ACHN (cell line): ENCODE results near the gene GAS2L2.
A peak's percentile ranks its signal among the peaks of the same experiment; 100 is the strongest.

Experiments
- DNase-seq: peaks from one replicate; pipeline ENCODE4 v3.0.0-alpha.2; 2015
- in situ Hi-C: cut with HindIII; loops from 2 replicates; pipeline ENCODE4 v1.10.0; 2017; ENCODE audit warnings: low sequenced_read_pairs, low pct_ligation_motif_present, low pct_unique_long_range_greater_than_20kb

Gene GAS2L2

DNA sequence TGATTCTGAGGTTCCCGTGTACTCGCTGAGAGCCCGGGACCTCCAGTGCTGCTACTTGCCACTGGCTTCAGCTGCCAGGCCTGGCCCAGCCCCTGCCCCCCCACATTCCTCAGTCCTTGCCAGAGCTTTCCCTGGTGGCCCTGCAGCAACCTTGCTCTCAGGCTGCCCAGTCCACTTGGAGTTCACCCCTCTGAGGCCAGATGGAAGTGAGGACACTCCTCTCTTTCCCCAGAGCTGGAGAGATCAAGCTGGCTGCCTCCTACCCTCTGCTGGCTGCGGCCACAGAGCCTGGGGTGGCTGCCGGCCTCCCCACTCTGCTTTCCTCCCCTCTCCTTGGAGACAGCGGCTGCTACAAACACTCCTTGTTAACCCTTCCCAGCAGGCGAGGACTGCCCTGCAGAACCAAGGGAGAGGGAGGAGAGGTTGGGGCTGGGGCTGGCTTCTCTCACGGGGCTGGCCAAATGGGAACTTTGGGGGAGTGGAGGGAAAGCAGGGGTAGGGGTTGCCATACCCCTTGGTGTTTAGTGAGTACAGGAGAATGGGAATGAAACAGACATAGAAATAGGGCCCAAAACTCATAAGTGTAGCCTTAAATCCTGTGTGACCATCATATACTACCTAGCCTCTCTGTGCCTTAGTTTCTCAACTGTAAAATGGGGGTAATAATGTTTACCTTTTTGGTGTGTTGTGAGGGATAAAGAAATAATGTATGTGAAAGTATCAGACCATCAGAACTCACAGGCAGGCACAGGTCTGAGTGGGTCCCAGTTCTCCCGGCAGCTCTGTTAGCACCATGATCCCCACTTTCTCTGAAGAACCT is at the start of gene GAS2L2:
GAS2L2 (minus strand) TSS at position 295 of the 820 bp plus-strand sequence. CDS start 389 bp downstream, outside the sequence.
- in situ Hi-C loops: no loop called here
- DNase-seq: no peak

DNA sequence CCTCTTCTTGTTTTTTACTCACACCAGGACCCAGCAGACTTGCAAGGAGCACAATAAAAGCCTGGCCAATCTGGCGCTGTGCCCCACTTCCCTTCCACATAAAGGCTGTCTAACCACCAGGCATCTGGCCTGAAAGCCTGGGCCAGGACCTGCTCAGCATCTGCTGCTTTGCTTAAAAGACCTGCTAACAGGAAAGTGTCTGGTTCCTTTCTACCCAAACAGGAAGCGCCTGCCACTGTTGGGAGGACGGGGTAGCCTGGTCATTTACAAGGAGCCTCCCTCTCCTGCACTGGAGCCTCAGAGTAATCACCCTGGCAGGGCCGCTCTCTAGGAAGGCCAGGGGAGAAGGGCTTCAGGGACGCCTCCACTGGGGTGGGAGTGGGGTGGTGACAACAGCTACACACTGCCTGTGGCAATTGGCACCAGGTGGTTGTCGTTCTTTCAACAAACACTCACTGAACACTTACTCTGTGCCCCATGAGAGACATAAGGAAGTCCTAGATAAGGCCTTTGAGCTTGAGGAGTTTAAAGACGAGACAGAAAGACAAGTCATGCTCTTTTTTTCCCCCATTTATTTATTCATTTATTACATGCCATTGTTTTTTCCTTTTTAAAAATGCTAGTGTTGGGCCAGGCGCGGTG is 48.7 kb upstream of the GAS2L2 start:
- no peak for DNase-seq
- in situ Hi-C loops: no loop called here

DNA sequence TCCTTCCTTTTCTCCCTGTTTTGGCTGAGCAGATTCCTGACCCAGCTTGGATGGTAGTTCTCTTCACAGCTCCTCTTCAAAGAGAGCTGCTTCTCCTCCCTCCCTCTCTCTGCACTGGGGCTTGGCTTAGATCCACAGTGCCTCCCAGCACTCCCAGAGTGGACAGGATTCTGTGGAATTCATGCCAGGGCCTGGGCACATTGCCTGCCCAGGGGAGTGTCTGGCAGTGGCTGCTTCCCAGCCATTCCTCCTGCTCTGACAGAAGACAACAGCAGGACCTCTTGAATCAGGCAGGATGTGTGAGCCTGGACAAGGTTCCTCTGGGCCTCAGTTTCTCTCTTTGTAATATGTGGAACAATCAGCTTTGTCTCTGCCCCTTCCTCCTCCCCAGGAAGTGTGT is 46.9 kb upstream of the GAS2L2 start:
- peak; percentile 83 for DNase-seq

DNA sequence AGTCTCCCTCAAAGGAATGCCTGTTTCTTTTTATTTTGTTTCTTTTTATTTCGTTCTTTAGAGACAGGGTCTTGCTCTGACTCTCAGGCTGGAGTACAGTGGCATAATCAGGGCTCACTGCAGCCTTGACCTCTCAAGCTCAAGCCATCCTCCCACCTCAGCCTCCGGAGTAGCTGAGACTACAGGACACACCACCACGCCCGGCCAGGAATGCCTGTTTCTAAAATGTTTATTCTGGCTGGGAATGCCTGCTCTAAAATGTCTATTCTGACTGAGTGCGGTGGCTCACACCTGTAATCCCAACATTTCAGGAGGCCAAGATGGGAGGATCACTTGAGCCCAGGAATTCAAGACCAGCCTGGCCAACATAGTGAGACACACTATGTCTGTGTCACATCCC is 44.9 kb upstream of the GAS2L2 start:
- in situ Hi-C loops: no loop called here
- no peak for DNase-seq

More for the DNA sequence above, 46.9 kb upstream of the GAS2L2 start:
- in situ Hi-C loops: no loop called here

DNA sequence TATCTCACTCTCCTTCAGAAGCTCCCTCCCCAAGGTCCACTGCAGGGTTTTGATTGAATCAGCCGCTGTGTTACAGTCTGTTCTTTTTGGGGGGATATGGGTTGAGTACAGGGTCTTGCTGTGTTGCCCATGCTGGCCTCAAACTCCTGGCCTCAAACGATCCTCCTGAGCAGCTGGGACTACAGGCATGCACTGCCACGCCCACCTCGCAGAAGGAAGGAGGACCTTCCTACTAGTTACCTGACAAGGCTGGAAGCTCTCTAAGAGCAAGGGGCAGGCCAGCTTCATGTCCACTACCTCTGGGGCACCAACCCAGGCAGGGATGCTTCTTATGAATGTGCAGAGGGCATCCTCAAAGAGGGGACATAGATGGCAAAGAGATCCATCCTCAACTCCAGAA is 44.3 kb upstream of the GAS2L2 start:
- no peak for DNase-seq
- in situ Hi-C loops: no loop called here

DNA sequence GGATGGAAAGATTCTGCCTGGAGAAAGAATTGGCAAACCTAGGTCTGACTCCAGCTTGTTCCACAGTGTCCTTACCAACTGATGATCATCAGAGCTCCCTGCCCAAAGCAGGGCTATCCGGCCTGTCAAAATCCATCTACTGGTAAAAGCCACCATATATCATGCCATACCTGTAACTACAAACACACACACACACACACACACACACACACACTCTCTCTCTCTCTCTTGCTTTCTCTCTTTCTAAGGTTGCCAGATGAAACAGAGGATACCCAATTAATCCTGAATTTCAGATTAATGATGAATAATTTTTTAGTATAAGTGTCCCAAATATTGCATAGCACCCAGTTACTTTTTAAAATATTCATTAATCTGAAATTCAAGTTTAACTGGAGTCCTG is 43.9 kb upstream of the GAS2L2 start:
- in situ Hi-C loops: no loop called here
- DNase-seq: no peak

DNA sequence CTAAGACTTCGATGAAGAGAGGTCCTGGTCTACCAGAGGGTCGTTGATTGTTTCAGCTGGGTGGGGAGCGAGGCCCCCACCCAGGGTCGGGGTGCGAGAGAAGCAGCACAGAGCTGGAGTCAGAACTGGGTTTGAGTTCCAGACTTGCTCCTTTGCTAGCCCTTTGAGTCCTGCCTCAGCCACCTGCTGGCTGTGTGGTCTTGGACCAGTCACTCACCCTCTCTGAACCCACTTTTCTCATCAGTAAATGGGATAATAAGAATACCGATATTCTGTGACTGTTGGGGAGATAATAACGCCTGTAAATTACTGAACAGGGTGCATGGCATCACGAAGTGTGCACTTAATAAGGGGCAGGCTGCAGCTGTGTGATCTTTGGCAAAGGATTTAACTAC is 42.8 kb upstream of the GAS2L2 start:
- no peak for DNase-seq
- in situ Hi-C loops: no loop called here

DNA sequence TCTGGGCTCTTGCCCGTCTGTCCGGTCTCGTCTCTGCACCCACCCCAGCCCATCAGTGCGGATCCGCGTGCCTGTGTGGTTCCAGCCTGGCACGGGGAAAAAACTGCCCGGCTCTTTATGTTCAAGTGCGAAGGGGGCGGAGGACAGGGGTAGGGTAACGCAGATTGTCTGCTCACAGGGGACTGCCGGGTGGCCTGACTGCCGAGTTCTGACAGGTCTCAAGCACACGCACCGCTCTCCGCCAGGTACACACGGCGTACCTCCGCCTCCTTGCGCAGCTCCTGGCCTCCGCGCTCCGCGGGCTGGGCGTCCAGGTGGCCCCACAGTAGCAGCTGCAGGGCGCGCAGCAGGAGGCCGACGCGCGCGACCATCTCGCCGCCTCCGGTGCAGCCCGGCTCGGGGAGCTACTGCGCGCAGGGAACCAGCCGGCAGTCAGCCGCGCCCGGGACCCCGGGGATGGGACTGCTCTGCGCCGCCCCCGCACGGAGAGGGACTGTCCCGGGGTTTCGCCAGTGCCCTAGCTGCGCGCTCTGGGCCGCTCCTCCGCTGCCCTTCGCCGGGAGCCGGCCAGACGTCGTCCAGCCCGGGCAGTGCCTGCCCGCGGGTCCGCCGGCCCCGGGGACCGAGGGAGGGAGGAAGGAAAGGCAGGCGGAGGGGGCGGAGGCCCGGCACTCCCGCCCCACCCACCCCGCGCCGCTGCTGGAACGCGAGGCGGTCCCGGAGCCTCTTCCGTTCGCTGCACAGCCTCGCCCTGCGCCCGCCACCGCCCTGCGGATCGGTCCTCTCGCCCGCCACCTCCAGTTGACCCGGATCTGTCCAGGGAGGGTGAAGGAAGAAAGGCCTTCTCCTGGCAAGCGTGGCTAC is 42.2 kb upstream of the GAS2L2 start, which contains the start of gene MMP28:
MMP28 (minus strand) TSS at position 635 of the 864 bp plus-strand sequence; CDS start at position 371, 264 bp downstream.
- peak; percentile 59 for DNase-seq
- in situ Hi-C loops: no loop called here

DNA sequence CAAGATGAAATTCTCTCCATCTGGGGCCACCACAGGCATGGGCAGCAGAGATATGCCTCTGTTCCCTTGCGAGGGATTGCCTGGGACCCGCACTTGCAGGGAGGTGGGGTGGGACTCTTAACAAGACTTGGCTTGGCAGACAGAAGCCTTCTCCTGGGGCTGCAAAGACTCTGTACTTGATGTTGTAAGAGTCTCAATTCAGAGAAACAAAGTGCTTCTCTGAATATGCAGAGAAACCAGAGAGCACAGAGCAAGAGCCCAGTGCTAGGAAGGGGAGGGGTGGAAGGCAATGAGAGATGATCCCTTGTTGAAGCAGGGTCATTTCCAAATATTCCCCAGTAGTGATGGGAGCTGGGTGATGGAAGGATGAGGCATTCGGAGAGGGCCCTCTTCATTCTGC is 40.2 kb upstream of the GAS2L2 start:
- in situ Hi-C loops: no loop called here
- DNase-seq: no peak

DNA sequence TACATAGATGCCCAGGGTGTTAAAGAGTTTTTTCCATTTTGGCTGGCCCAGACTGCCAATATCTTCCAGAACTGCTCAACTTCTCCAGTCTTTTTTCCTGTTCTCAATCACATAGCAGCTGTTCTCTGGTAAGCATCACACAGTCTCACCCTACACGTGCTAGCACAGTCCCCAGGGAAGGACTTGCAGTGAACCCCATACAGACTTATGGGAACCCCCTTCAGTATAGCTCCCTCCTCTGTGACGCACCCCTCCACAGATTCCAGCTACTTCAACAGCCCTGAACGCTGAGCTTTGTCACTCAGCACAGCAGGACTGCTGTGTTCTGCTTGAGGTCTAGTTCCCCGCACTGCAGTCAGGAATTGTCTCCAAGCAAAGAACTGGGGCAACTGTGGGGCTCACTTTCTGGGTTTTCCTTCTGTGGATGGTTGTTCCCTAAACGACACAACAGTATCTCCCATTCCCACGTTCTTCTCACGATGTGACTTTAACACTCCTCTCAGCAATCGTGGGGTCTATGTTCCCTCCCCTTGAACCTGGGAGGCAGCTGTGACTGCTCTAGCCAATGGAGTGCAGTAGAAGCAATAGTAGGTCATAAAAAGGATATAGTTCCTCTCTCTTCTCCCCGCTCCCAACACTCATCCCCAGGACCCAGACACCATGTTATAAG is 38.8 kb upstream of the GAS2L2 start:
- DNase-seq: no peak

DNA sequence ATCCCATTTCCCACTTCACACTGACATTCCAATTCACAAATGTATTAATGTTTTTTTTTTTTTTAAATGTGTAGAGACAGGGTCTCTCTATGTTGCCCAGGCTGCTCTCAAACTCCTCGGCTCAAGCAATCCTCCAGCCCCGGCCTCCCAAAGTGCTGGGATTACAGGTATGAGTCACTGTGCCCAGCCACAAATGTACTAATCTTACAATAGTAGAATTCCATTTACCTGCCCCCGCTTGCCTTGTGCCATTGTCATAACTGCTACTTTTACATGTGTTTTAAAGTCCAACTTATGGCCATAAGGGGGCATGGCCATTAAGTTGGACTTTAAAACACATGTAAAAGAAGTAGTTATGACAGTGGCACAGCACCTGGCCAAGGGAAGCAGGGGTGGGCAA is 37.8 kb upstream of the GAS2L2 start:
- in situ Hi-C loops: no loop called here
- DNase-seq: no peak

More for the DNA sequence above, 38.8 kb upstream of the GAS2L2 start:
- in situ Hi-C loops: no loop called here

DNA sequence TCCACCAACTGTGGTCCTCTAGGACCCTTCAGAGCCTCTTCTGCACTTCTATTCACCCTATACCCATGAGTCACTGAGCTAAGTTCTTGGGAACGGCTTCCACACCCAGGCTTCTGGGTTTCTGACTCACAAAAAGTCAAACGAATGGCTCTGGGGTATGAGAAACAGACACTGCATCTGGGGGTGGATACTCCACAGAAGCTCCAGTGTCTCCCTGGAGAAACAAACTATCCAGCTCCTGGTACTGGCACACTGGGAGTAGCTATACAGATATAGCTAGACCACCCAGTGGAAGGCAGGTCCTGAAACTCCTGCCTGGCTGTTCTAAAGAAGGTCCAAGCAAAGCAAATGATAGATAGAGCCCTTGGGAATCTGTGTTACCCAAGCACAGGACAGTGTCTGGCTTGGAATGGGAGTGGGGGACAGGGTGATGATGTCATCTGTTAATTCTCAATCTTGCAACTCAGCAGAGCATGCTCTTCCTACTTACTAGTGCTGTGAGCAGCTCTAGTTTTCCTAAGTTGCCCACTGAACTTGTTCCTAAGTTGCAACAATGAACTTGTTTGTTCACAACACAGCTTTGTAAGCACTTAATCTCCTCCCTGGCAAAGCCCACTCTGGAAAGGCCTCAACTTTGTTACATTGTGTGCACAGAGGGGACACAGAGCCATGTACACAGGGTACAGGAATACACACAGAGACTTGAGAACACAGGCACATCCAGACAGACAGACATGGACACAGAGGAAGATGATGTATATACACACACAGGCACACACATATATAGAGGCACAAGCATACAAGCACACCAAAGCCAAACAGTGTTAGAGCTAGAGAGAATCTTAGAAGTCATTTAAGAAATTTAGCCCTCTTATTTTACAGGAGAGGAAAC is 35.7 kb upstream of the GAS2L2 start:
- peak; percentile 89 for DNase-seq
- in situ Hi-C loops: no loop called here

DNA sequence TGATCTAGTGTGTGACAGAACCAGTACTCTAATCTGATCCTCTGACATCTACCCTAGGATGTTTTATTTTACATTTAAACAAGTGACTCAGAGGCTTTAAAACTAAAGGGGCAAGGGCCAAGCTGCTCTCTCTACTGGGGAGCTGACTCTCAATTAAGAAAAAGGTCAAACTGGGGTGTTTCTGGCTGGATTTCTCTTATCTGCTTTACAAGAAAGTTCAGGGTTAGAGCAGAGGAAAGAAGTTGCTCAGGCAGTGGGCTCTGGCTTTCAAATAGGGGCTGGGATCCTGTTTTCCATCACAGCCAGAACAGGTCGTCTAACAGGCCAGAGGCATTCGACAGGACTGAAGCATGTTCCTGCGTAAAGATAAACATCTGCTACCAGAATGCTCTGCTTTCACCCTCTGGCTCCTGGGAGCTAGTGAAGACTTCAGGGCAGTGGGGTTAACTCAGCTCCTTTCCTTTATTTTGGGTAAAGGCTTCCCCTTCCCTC is 33.9 kb upstream of the GAS2L2 start:
- no peak for DNase-seq
- in situ Hi-C loops: no loop called here

DNA sequence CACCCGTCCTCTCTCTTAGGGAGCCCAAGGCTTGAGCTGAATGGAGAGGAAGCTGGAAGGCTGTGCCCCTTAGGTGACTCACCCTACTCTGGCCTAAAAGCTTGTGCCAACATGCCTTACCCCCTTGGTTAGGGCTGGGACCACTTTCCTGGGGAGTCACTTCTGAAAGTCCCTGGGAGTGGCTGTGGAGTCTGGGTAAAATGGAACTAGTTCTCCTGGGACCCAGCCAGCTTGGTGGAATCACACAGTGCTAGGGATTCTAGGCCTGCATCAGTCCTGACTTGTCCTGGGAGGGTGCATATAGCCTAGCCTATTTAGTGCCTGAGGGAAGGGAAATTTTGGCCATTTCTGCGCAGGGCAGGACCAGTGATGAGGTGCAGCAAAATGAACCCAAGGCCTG is 31.9 kb upstream of the GAS2L2 start:
- in situ Hi-C loops: no loop called here
- no peak for DNase-seq

DNA sequence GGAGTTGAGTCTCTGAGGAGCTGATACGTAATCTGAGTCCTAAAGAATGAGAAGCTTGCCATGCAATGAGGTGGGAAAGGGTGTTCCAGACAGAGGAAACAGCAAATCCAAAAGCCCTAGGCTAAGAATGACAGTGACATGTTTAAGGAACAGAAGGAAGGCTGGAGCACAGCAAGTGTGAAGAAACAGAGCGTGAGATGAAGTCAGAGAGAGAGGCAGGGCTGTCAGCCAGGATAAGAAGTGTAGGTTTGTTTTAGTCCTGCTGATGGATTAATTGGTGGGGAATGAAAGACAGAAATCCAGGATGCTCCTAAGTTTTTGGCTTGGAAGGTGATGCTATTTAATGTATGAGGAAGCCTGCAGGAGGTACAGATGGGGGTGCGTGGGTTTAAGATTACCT is 27.9 kb upstream of the GAS2L2 start:
- in situ Hi-C loops: no loop called here
- no peak for DNase-seq

DNA sequence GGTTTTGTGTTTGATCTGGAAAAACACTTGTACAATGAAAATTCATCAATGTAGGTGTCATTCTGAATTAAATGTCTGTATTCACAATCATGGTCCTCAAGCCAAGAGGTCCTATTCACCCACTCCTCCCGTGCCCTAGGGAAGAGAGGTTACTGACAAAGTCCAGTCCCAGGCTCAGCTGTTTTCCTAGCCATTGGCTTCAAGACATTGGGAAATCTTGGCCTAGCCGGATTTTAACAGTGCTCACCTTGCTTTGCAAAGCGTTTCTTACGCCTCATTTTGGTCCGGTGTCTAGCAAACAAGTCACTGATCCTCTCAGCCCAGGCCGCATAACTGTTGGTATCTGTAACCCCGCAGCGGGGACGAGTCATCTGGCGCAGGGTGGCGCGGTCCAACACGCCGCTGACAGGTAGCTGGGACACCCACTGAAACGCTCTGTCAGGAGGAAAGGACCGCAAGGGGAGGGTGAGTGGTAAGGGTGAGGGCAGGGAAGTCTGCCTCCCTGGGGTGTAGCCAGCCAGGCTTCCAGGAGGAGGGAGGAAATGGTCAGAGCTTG is 25.7 kb upstream of the GAS2L2 start:
- in situ Hi-C loops: no loop called here

DNA sequence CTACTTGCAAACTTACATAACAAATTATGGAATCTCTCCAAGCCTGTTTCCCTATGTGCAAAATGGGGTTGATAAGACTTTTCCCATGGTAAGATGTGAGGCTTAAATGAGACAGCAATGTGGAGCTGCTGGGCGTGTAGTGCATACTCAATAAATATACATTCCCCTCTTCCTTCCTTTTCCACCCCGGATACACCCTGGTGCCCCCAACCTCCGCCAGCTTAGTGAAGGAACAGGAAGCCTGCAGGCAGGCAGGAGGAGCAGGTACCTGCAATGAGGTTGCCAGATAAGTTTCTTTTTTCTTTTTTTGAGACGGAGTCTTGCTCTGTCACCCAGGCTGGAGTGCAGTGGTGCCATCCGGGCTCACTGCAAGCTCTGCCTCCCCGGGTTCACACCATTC is 22.5 kb upstream of the GAS2L2 start:
- in situ Hi-C loops: no loop called here
- no peak for DNase-seq

More for the DNA sequence above, 25.7 kb upstream of the GAS2L2 start:
- no peak for DNase-seq
